Mesenchymal stem cell (in vitro differentiated cells and primary cell): Measurements from ENCODE around the gene LNX1.

Experiments
- DNase-seq: peaks from one replicate; pipeline ENCODE4 v3.0.0-alpha.2; 2013
- H2AFZ ChIP-seq: one replicate; pipeline ENCODE4 v1.6.1; 2013; ENCODE audit warnings: low read depth, mild to moderate bottlenecking, control low read depth, inconsistent platforms, low read length, moderate library complexity
- H2AK5ac ChIP-seq: 2 replicates; pipeline ENCODE4 v1.6.1; 2013; ENCODE audit warnings: low read length, moderate library complexity, mild to moderate bottlenecking, inconsistent platforms; ENCODE audit not compliant: severe bottlenecking
- H2BK120ac ChIP-seq: one replicate; pipeline ENCODE4 v1.6.1; 2013; ENCODE audit warnings: low read depth, mild to moderate bottlenecking, inconsistent platforms, low read length, moderate library complexity
- H2BK12ac ChIP-seq, 2 experiments: one replicate each; pipeline ENCODE4 v1.6.1; 2013; ENCODE audit warnings: inconsistent platforms in 2 of 2, low read length in 2 of 2, mild to moderate bottlenecking in 2 of 2, moderate library complexity in 2 of 2, control low read depth in 1 of 2
- H2BK15ac ChIP-seq: one replicate; pipeline ENCODE4 v1.6.1; 2013; ENCODE audit warnings: mild to moderate bottlenecking, low read depth, inconsistent platforms; ENCODE audit not compliant: poor library complexity, severe bottlenecking
- H2BK5ac ChIP-seq: 2 replicates; pipeline ENCODE4 v1.6.1; 2013; ENCODE audit warnings: low read depth, mild to moderate bottlenecking, low read length, control low read depth, inconsistent platforms; ENCODE audit not compliant: poor library complexity, severe bottlenecking
- H3K14ac ChIP-seq, 2 experiments: one replicate each; pipeline ENCODE4 v1.6.1; 2013; ENCODE audit warnings: inconsistent platforms in 2 of 2, low read length in 2 of 2, control low read depth in 1 of 2, mild to moderate bottlenecking in 1 of 2, moderate library complexity in 1 of 2
- H3K18ac ChIP-seq, 2 experiments: one replicate each; pipeline ENCODE4 v1.6.1; 2013; ENCODE audit warnings: inconsistent platforms in 2 of 2, low read length in 2 of 2, control low read depth in 1 of 2, low read depth in 1 of 2, mild to moderate bottlenecking in 1 of 2
- H3K23ac ChIP-seq, 2 experiments: one replicate each; pipeline ENCODE4 v1.6.1; 2013; ENCODE audit warnings: inconsistent platforms in 2 of 2, low read length in 2 of 2, mild to moderate bottlenecking in 2 of 2, moderate library complexity in 2 of 2, control low read depth in 1 of 2
- H3K27ac ChIP-seq: 2 replicates; pipeline ENCODE4 v1.5.1; 2013; ENCODE audit warnings: mild to moderate bottlenecking, moderate library complexity, low read length, control low read depth, inconsistent platforms; ENCODE audit not compliant: poor library complexity, severe bottlenecking
- H3K27me3 ChIP-seq, 2 experiments: 2 replicates each; pipeline versions ENCODE4 v1.6.1 to v1.7.0; 2013; ENCODE audit warnings: low read length in 2 of 2, mild to moderate bottlenecking in 2 of 2, moderate library complexity in 2 of 2, control low read depth in 1 of 2, inconsistent platforms in 1 of 2; ENCODE audit not compliant: control insufficient read depth in 1 of 2, insufficient read depth in 1 of 2
- H3K36me3 ChIP-seq, 2 experiments: 2 replicates each; pipeline versions ENCODE4 v1.6.1 to v1.7.0; 2013; ENCODE audit warnings: low read length in 2 of 2, control low read depth in 1 of 2, inconsistent platforms in 1 of 2, low read depth in 1 of 2, mild to moderate bottlenecking in 1 of 2; ENCODE audit not compliant: insufficient read depth in 2 of 2, control insufficient read depth in 1 of 2
- H3K4ac ChIP-seq, 2 experiments: one replicate each; pipeline ENCODE4 v1.6.1; 2013; ENCODE audit warnings: inconsistent platforms in 2 of 2, low read length in 2 of 2, mild to moderate bottlenecking in 2 of 2, moderate library complexity in 2 of 2, control low read depth in 1 of 2, low read depth in 1 of 2
- H3K4me1 ChIP-seq: 2 replicates; pipeline ENCODE4 v1.6.1; 2013; ENCODE audit warnings: low read depth, low read length, control low read depth; ENCODE audit not compliant: control insufficient read depth, insufficient read depth
- H3K4me2 ChIP-seq: 2 replicates; pipeline ENCODE4 v1.6.1; 2013; ENCODE audit warnings: low read length, mild to moderate bottlenecking, inconsistent platforms; ENCODE audit not compliant: poor library complexity, severe bottlenecking
- H3K4me3 ChIP-seq, 2 experiments: 2 replicates each; pipeline versions ENCODE4 v1.5.1 to v1.7.0; 2013; ENCODE audit warnings: low read length in 2 of 2, mild to moderate bottlenecking in 2 of 2, control low read depth in 1 of 2, low read depth in 1 of 2; ENCODE audit not compliant: insufficient read depth in 1 of 2
- H3K79me1 ChIP-seq: replicated peaks from 2 replicates; pipeline ENCODE4 v1.6.1; 2013; ENCODE audit warnings: mild to moderate bottlenecking, control low read depth, low read length, inconsistent platforms; ENCODE audit not compliant: poor library complexity, severe bottlenecking
- H3K9ac ChIP-seq: 2 replicates; pipeline ENCODE4 v1.7.0; 2013; ENCODE audit warnings: mild to moderate bottlenecking, low read length, moderate library complexity
- H3K9me3 ChIP-seq: 2 replicates; pipeline ENCODE4 v1.7.0; 2013; ENCODE audit warnings: mild to moderate bottlenecking, low read length; ENCODE audit not compliant: control insufficient read depth
- H4K8ac ChIP-seq: one replicate; pipeline ENCODE4 v1.6.1; 2013; ENCODE audit warnings: inconsistent platforms, mild to moderate bottlenecking, low read length, moderate library complexity
- H4K91ac ChIP-seq: one replicate; pipeline ENCODE4 v1.6.1; 2013; ENCODE audit warnings: mild to moderate bottlenecking, low read length, inconsistent platforms
- WGBS: methylation state at CpG from one replicate; pipeline ENCODE4 v1.1.7; 2013; ENCODE audit warnings: mixed read lengths; 5-methylcytosine and 5-hydroxymethylcytosine counted together

The LNX1 gene

GRCh38 chr4:53456178-53456577, 135.1 kb downstream of the LNX1 start:
- Histone ChIP-seq H3K4me3 (no peak overlapping the region), H2AK5ac (no peak overlapping the region), H2BK120ac (no peak overlapping the region), H4K8ac (no peak overlapping the region), H4K91ac (no peak overlapping the region), H3K4me1 (peaks cover 3% of the 10 kb centered on the region), H3K4ac (no peak overlapping the region), H2AFZ (no peak overlapping the region), H3K27ac (no peak overlapping the region), H3K18ac (no peak overlapping the region), H3K14ac (no peak overlapping the region), H3K36me3 (peaks cover 3 to 92% of the 10 kb centered on the region in 2 experiments), H3K79me1 (peaks cover 8% of the 10 kb centered on the region), H3K27me3 (no peaks in the 10 kb centered on the region), H3K4me2 (no peak overlapping the region), H2BK5ac (no peak overlapping the region), H3K9me3 (no peaks in the 10 kb centered on the region), H3K9ac (no peak overlapping the region), H2BK15ac (no peak overlapping the region), H3K23ac (no peak overlapping the region), H2BK12ac (no peak overlapping the region)
- DNase-seq, result no peak

GRCh38 chr4:53455766-53456165, 135.5 kb downstream of the LNX1 start:
- no peak for DNase-seq
- H2BK120ac ChIP-seq, result no peak overlapping the region

GRCh38 chr4:53453385-53453784, 137.9 kb downstream of the LNX1 start:
- Histone ChIP-seq H4K91ac (no peak overlapping the region), H3K9me3 (no peaks in the 10 kb centered on the region), H3K4me3 (no peak overlapping the region), H3K27me3 (no peaks in the 10 kb centered on the region), H3K27ac (no peak overlapping the region), H2BK5ac (no peak overlapping the region), H2AFZ (no peak overlapping the region), H2BK15ac (no peak overlapping the region), H4K8ac (no peak overlapping the region), H3K14ac (no peak overlapping the region), H3K4ac (no peak overlapping the region), H2AK5ac (no peak overlapping the region), H3K18ac (no peak overlapping the region), H3K23ac (no peak overlapping the region), H2BK120ac (no peak overlapping the region), H3K4me1 (peaks cover 2% of the 10 kb centered on the region), H2BK12ac (no peak overlapping the region), H3K4me2 (no peak overlapping the region), H3K9ac (no peak overlapping the region), H3K79me1 (peaks cover 8% of the 10 kb centered on the region), H3K36me3 (peaks cover 3 to 68% of the 10 kb centered on the region in 2 experiments)
- DNase-seq, result no peak
- WGBS, result 96% methylated on average over 2 of the region's 2 CpGs

More at GRCh38 chr4:53455766-53456165, 135.5 kb downstream of the LNX1 start:
- H3K14ac ChIP-seq, result no peak overlapping the region
- H3K9me3 ChIP-seq, result no peaks in the 10 kb centered on the region
- 97% methylated on average over 2 of the region's 3 CpGs for WGBS
- no peak overlapping the region for H4K8ac ChIP-seq
- peaks cover 3% of the 10 kb centered on the region for H3K4me1 ChIP-seq
- no peak overlapping the region for H2BK12ac ChIP-seq
- no peak overlapping the region for H3K4me2 ChIP-seq
- H3K23ac ChIP-seq, result no peak overlapping the region
- peaks cover 8% of the 10 kb centered on the region for H3K79me1 ChIP-seq
- H3K4me3 ChIP-seq, result no peak overlapping the region
- no peaks in the 10 kb centered on the region for H3K27me3 ChIP-seq
- H2AFZ ChIP-seq, result no peak overlapping the region
- H4K91ac ChIP-seq, result no peak overlapping the region
- H2BK15ac ChIP-seq, result no peak overlapping the region
- no peak overlapping the region for H3K9ac ChIP-seq
- no peak overlapping the region for H2BK5ac ChIP-seq
- no peak overlapping the region for H3K4ac ChIP-seq
- no peak overlapping the region for H2AK5ac ChIP-seq
- H3K27ac ChIP-seq, result no peak overlapping the region
- peaks cover 3 to 88% of the 10 kb centered on the region in 2 experiments for H3K36me3 ChIP-seq
- H3K18ac ChIP-seq, result no peak overlapping the region

GRCh38 chr4:53450773-53451172, 140.5 kb downstream of the LNX1 start:
- Histone ChIP-seq H3K9me3 (no peaks in the 10 kb centered on the region), H4K91ac (no peak overlapping the region), H3K4ac (no peak overlapping the region), H3K27me3 (no peaks in the 10 kb centered on the region), H3K14ac (no peak overlapping the region), H2AFZ (no peak overlapping the region), H3K4me1 (peaks cover 2% of the 10 kb centered on the region), H2BK5ac (no peak overlapping the region), H3K23ac (no peak overlapping the region), H4K8ac (no peak overlapping the region), H3K4me2 (no peak overlapping the region), H2BK120ac (no peak overlapping the region), H3K79me1 (peaks cover 8% of the 10 kb centered on the region), H3K27ac (no peak overlapping the region), H2BK15ac (no peak overlapping the region), H2BK12ac (no peak overlapping the region), H3K9ac (peak overlapping the region; percentile 68), H2AK5ac (no peak overlapping the region), H3K36me3 (peaks cover 3 to 66% of the 10 kb centered on the region in 2 experiments), H3K4me3 (no peak overlapping the region), H3K18ac (no peak overlapping the region)
- WGBS, result no CpG with 5 or more reads among the region's 3 CpGs
- peak; percentile 49 for DNase-seq
